Measurements from ENCODE around the gene CLK3. TPM values are rescaled to one million over a fixed set of nuclear protein-coding genes. Genes with fewer than 3 reads are reported as not detected.
A peak's percentile ranks its signal among the peaks of the same experiment; 100 is the strongest.

CLK3 gene
- total and polyA plus RNA-seq, 2 of the 13 experiments (the other 11 are each of a cell fraction or from before 2014, with no cell fraction given): 41.5 to 82.0 TPM

DNA sequence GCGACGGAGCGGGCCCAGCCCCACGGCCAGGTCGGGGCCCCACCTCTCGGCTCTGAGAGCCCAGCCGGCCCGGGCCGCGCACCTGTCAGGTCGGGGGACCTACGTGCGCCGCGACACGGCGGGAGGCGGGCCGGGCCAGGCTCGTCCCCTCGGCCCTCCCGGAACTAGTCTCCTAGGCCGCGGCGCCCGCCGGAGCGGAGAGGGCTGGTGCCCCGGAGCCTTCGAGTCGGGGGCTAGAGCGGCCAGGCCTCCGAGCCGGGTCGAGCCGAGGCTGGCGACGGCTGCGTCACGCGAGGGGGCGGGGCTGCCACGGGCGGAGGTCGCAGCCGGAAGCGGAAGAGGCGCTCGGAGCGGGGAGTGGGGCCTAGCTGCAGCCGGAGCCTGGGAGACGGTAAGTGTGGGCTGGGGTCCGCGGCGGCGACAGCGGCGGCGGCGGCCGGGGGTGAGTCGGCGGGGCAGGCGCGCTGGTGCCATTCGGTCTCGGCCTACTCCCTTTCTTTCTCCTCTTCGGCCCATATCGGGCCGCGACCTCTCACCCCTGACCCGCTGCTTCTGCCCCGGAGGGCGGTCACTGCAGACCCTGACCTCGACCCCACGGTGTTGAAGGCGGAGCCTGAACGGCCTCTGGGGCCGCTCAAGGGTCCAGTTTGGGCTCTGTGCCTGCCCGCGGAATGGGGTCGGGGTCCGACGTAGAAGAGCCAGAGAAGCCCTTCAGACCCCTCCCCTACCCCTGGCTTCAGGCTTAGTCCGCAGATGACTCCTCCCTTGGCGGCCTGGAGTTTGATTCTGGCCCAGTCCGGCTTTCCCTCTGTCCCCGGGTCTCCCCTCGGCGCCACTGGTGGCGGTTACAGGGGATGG is at the start of gene CLK3 (continued):
- TF ChIP-seq ZBTB2 (CRISPR knock-in tag; IDR thresholded peaks at IDR 0.05; ENCODE audit: low read depth): peak; percentile 99
- peak; percentile 56; the same call in 1 of the 2 replicates for TF ChIP-seq ZNF263 (CRISPR knock-in tag; IDR thresholded peaks at IDR 0.05)
- TF ChIP-seq, protein P1, sequence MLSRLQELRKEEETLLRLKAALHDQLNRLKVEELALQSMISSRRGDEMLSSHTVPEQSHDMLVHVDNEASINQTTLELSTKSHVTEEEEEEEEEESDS (CRISPR knock-in tag; IDR thresholded peaks at IDR 0.05; ENCODE audit: borderline replicate concordance): no peak; the same call in 1 of the 2 replicates
- TF ChIP-seq NCOA5 (CRISPR knock-in tag; IDR thresholded peaks at IDR 0.05): no peak
- TF ChIP-seq LCORL (IDR thresholded peaks at IDR 0.05): no peak
- TF ChIP-seq LCORL (CRISPR knock-in tag; IDR thresholded peaks at IDR 0.05): peak; percentile 71
- peak; percentile 64; the same call in 1 of the 2 replicates for TF ChIP-seq TAF1 (CRISPR knock-in tag; IDR thresholded peaks at IDR 0.05)
- TF ChIP-seq NR0B2 (CRISPR knock-in tag; IDR thresholded peaks at IDR 0.05): no peak
- peak; percentile 51 for TF ChIP-seq ZBTB7A (CRISPR knock-in tag; IDR thresholded peaks at IDR 0.05)
- TF ChIP-seq, protein P2, sequence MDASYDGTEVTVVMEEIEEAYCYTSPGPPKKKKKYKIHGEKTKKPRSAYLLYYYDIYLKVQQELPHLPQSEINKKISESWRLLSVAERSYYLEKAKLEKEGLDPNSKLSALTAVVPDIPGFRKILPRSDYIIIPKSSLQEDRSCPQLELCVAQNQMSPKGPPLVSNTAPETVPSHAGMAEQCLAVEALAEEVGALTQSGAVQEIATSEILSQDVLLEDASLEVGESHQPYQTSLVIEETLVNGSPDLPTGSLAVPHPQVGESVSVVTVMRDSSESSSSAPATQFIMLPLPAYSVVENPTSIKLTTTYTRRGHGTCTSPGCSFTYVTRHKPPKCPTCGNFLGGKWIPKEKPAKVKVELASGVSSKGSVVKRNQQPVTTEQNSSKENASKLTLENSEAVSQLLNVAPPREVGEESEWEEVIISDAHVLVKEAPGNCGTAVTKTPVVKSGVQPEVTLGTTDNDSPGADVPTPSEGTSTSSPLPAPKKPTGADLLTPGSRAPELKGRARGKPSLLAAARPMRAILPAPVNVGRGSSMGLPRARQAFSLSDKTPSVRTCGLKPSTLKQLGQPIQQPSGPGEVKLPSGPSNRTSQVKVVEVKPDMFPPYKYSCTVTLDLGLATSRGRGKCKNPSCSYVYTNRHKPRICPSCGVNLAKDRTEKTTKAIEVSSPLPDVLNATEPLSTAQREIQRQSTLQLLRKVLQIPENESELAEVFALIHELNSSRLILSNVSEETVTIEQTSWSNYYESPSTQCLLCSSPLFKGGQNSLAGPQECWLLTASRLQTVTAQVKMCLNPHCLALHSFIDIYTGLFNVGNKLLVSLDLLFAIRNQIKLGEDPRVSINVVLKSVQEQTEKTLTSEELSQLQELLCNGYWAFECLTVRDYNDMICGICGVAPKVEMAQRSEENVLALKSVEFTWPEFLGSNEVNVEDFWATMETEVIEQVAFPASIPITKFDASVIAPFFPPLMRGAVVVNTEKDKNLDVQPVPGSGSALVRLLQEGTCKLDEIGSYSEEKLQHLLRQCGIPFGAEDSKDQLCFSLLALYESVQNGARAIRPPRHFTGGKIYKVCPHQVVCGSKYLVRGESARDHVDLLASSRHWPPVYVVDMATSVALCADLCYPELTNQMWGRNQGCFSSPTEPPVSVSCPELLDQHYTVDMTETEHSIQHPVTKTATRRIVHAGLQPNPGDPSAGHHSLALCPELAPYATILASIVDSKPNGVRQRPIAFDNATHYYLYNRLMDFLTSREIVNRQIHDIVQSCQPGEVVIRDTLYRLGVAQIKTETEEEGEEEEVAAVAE (CRISPR knock-in tag; IDR thresholded peaks at IDR 0.05; ENCODE audit: borderline replicate concordance): no peak; the same call in 1 of the 2 replicates
- peak; percentile 62; the same call in 1 of the 2 replicates for TF ChIP-seq ZNF543 (CRISPR knock-in tag; IDR thresholded peaks at IDR 0.05)
- peak; percentile 67; the same call in 1 of the 2 replicates for TF ChIP-seq POGZ (CRISPR knock-in tag; IDR thresholded peaks at IDR 0.05)
- TF ChIP-seq ARID2 (CRISPR knock-in tag; IDR thresholded peaks at IDR 0.05; ENCODE audit: borderline replicate concordance): peak; percentile 65
- TF ChIP-seq TRIM24 (CRISPR knock-in tag; IDR thresholded peaks at IDR 0.05): no peak
- peak; percentile 96 for TF ChIP-seq HOXA3 (CRISPR knock-in tag; IDR thresholded peaks at IDR 0.05)
- TF ChIP-seq RARG (CRISPR knock-in tag; IDR thresholded peaks at IDR 0.05; ENCODE audit: low read depth): no peak
- TF ChIP-seq SALL1 (CRISPR knock-in tag; IDR thresholded peaks at IDR 0.05): peak; percentile 91
- TF ChIP-seq PPARG (CRISPR knock-in tag; conservative IDR thresholded peaks at IDR 0.05): peak; percentile 53
- TF ChIP-seq PAX8 (CRISPR knock-in tag; IDR thresholded peaks at IDR 0.05; ENCODE audit: borderline replicate concordance): peak; percentile 95; the same call in 1 of the 2 replicates
- TF ChIP-seq, protein P3, sequence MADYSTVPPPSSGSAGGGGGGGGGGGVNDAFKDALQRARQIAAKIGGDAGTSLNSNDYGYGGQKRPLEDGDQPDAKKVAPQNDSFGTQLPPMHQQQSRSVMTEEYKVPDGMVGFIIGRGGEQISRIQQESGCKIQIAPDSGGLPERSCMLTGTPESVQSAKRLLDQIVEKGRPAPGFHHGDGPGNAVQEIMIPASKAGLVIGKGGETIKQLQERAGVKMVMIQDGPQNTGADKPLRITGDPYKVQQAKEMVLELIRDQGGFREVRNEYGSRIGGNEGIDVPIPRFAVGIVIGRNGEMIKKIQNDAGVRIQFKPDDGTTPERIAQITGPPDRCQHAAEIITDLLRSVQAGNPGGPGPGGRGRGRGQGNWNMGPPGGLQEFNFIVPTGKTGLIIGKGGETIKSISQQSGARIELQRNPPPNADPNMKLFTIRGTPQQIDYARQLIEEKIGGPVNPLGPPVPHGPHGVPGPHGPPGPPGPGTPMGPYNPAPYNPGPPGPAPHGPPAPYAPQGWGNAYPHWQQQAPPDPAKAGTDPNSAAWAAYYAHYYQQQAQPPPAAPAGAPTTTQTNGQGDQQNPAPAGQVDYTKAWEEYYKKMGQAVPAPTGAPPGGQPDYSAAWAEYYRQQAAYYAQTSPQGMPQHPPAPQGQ (CRISPR knock-in tag; IDR thresholded peaks at IDR 0.05; ENCODE audit: borderline replicate concordance): no peak
- no peak for TF ChIP-seq NFRKB (IDR thresholded peaks at IDR 0.05)
- TF ChIP-seq CHD4 (IDR thresholded peaks at IDR 0.05; ENCODE audit: borderline replicate concordance, low read length): no peak
